ENCODE results near the gene ROBO4.

Gene ROBO4

DNA sequence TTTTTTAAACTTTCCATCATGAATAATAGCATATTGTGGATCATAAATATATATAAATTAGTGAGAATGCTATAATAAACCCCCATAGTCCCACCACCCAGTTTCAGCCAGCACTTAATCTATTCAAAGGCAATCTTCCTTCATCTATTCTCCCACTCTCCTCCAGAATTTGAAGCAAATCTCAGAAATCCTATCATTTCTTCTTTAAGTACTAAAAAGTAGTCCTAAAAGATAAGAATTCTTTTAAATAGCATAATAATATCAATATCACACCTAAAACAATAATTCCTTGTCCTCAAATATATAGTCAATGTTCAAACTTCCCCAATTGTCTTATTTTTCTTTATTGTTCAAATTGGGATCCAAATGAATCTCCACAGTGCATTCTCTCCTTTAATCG lies 57.0 kb downstream of the ROBO4 start:
- DNase-seq (ENCODE audit: low read depth), result no peak

DNA sequence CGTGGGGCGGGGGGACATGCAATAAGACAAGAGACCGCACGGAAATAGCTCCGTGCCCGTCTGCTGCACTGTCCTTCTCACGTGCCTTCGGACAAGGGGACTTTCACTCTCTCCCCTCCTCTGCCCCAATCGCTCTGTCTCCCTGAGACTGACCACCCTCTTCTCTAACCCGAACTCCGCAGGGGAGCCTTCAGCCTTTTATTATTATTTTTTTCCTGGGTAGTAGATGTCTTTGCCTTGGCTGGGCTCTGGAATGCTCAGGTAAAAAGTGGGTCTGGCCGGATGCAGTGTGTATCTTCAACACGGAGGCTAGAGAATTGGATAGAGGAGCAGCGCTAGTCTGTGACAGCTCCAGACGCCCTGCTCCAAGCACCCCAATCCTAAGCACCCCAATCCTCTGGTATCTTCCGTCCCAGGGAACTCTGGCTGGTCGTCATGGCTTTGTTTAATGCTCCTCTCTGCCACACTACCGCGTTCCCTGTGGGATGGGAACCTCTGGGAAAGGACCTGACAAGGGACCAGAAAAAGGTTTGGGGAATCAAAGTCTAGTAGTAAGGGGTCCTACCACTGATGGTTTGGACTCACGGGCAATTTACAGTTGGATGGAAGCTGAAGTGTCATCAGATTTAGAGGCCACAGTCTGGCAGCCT lies 57.6 kb downstream of the ROBO4 start:
- no peak for DNase-seq (ENCODE audit: low read depth)

- no peak for DNase-seq (ENCODE audit: low read depth)
These were observed 58.3 kb downstream of the ROBO4 start for GRCh38 chr11:124839128-124839971.

GRCh38 chr11:124838805-124839127 lies 58.9 kb downstream of the ROBO4 start:
- DNase-seq (ENCODE audit: low read depth), result no peak

- no peak for DNase-seq (ENCODE audit: low read depth)
These were observed 60.2 kb downstream of the ROBO4 start for GRCh38 chr11:124837491-124837856.

DNA sequence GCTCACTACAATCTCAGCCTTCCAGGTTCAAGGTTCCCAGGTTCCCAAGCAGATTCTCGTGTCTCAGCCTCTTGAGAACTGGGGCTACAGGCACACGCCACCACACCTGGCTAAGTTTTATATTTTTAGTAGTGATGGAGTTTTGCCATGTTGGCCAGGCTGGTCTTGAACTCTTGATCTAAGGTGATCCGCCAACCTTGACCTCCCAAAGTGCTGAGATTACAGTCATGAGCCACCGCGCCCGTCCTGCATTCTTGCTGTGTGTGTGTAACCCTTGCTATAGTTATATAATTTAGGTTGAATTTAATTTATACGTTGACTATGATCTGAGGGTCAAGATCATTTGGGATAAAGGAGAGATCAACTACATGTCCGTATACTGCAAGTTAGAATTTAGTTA lies 61.7 kb downstream of the ROBO4 start:
- DNase-seq (ENCODE audit: low read depth), result no peak

- no peak for DNase-seq (ENCODE audit: low read depth)
These were observed 63.0 kb downstream of the ROBO4 start for GRCh38 chr11:124834526-124835180.

Data from stimulated activated CD8-positive, alpha-beta memory T cell treated with anti-CD3 and anti-CD28 coated beads, Interleukin-12 subunit alpha, Interleukin-12 subunit beta, amount 100 ng/mL, for 1 hour (primary cell).